Loucy (cell line): ENCODE measurements around the gene POLRMT.

Experiments
- CTCF ChIP-seq: fragments of 200-600 bp; sonication (generic); conservative IDR thresholded peaks from 2 replicates; pipeline ENCODE4 v1.5.1; 2014; ENCODE audit warnings: mild to moderate bottlenecking, antibody characterized with exemption, low read length
- EZH2phosphoT487 ChIP-seq: fragments of 200-600 bp; IDR thresholded peaks from 2 replicates; pipeline ENCODE4 v1.6.1; 2018; ENCODE audit warnings: antibody characterized with exemption, mild to moderate bottlenecking, moderate library complexity, borderline replicate concordance

- TF ChIP-seq CTCF (no peak), EZH2phosphoT487 (no peak)
Measured at GRCh38 chr19:591099-591958, 42.0 kb downstream of the POLRMT start.
